HCT116 (cell line): ENCODE results near the gene RGSL1. TPM values are rescaled to one million over a fixed set of nuclear protein-coding genes. Genes with fewer than 3 reads are reported as not detected.

Experiments used
- ATAC-seq: fragments of 200-7000 bp; cut with Tn5 transposase; 2 replicates; pipeline ENCODE4 v1.9.1; 2020; ENCODE audit warnings: mild to moderate bottlenecking, moderate library complexity
- BruUV-seq: library from RNA; stranded (reverse); fragments of 400-500 nt; replicated peaks from 2 replicates; lab custom pipeline; 2021; lab: Mats Ljungman, UMichigan
- CTCF ChIA-PET: fragments of 300-600 bp; sonication (Branson Sonifier 250); formaldehyde crosslinking; loops from one replicate; lab custom pipeline; 2021; ENCODE audit warnings: antibody characterized with exemption; lab: Charles Lee
- POLR2A ChIA-PET: fragments of 300-600, 350-600 bp; sonication (Branson Sonifier 250); formaldehyde crosslinking; loops from one replicate; lab custom pipeline; 2021; ENCODE audit warnings: antibody characterized with exemption; lab: Charles Lee
- RAD21 ChIA-PET, 2 experiments: fragments of 300-600 bp; sonication (Branson Sonifier 250); formaldehyde crosslinking; loops; one replicate each; lab custom pipeline; 2023; ENCODE audit warnings: low total read pairs in 2 of 2; ENCODE audit not compliant: uncharacterized antibody in 2 of 2, unreplicated experiment in 2 of 2, low non-redundant PET in 1 of 2; lab: Charles Lee
- DNase-seq: peaks from one replicate; pipeline ENCODE4 v3.0.0-alpha.2; 2010; ENCODE audit warnings: low read depth, low spot score
- H2AFZ ChIP-seq: fragments of 200-600 bp; shearing (Covaris generic), sonication (generic); 2 replicates; pipeline ENCODE4 v1.6.1; 2017; ENCODE audit warnings: low read depth, mixed run types, mixed read lengths, antibody characterized with exemption, low read length; ENCODE audit not compliant: poor library complexity, severe bottlenecking
- H3K27ac ChIP-seq: 2 replicates; pipeline ENCODE4 v1.5.1; 2012; ENCODE audit warnings: low read depth, low read length
- H3K27me3 ChIP-seq: fragments of 200-600 bp; sonication (generic); 2 replicates; pipeline ENCODE4 v1.6.1; 2016; ENCODE audit warnings: mixed run types, low read length, mixed read lengths; ENCODE audit not compliant: insufficient read depth
- H3K36me3 ChIP-seq, 2 experiments: fragments of 200-500 bp in 1 of 2; fragments of 200-600 bp in 1 of 2; sonication (Bioruptor generic) in 1 of 2; sonication (generic) in 1 of 2; 2 replicates each; pipeline versions ENCODE4 v1.5.1 to v1.6.1; 2014 to 2016; ENCODE audit warnings: low read length in 2 of 2, inconsistent platforms in 1 of 2, mixed read lengths in 1 of 2, mixed run types in 1 of 2; ENCODE audit not compliant: insufficient read depth in 2 of 2, control insufficient read depth in 1 of 2
- H3K4me1 ChIP-seq, 2 experiments: fragments of 200-600 bp in 1 of 2; sonication (generic) in 1 of 2; 2 replicates each; pipeline versions ENCODE4 v1.5.1 to v1.6.1; 2012 to 2017; ENCODE audit warnings: low read length in 2 of 2, inconsistent platforms in 1 of 2, mild to moderate bottlenecking in 1 of 2, mixed read lengths in 1 of 2, mixed run types in 1 of 2, moderate library complexity in 1 of 2; ENCODE audit not compliant: insufficient read depth in 2 of 2, control insufficient read depth in 1 of 2
- H3K4me2 ChIP-seq: fragments of 200-600 bp; sonication (generic); 2 replicates; pipeline ENCODE4 v1.6.1; 2017; ENCODE audit warnings: mixed run types, low read length, mixed read lengths
- H3K4me3 ChIP-seq, 2 experiments: fragments of 200-600 bp in 1 of 2; sonication (generic) in 1 of 2; replicated peaks in 1 of 2; 2 replicates each; pipeline ENCODE4 v1.5.1; 2011 to 2016; ENCODE audit warnings: low read length in 2 of 2, control low read depth in 1 of 2, low read depth in 1 of 2, mild to moderate bottlenecking in 1 of 2, mixed read lengths in 1 of 2, mixed run types in 1 of 2
- H3K79me2 ChIP-seq: fragments of 200-600 bp; sonication (generic); 2 replicates; pipeline ENCODE4 v1.6.1; 2017; ENCODE audit warnings: mild to moderate bottlenecking, mixed run types, low read length, moderate library complexity, mixed read lengths; ENCODE audit not compliant: insufficient read depth
- H3K9ac ChIP-seq: fragments of 200-600 bp; sonication (generic); 2 replicates; pipeline ENCODE4 v1.6.1; 2016; ENCODE audit warnings: low read length, mixed read lengths
- H3K9me2 ChIP-seq: fragments of 200-600 bp; sonication (generic), shearing (Covaris generic); 2 replicates; pipeline ENCODE4 v1.6.1; 2017; ENCODE audit warnings: mixed run types, mild to moderate bottlenecking, moderate library complexity; ENCODE audit not compliant: insufficient read depth
- H3K9me3 ChIP-seq, 2 experiments: fragments of 200-500 bp in 1 of 2; fragments of 200-600 bp in 1 of 2; sonication (Bioruptor generic) in 1 of 2; sonication (generic) in 1 of 2; 2 replicates each; pipeline ENCODE4 v1.6.1; 2014 to 2017; ENCODE audit warnings: low read length in 2 of 2, mixed read lengths in 2 of 2, inconsistent platforms in 1 of 2, low read depth in 1 of 2, mild to moderate bottlenecking in 1 of 2, mixed run types in 1 of 2, moderate library complexity in 1 of 2; ENCODE audit not compliant: control insufficient read depth in 1 of 2, insufficient read depth in 1 of 2
- H4K20me1 ChIP-seq: fragments of 200-600 bp; sonication (generic), shearing (Covaris generic); 2 replicates; pipeline ENCODE4 v1.6.1; 2017; ENCODE audit warnings: mixed run types, mild to moderate bottlenecking, moderate library complexity; ENCODE audit not compliant: insufficient read depth
- ATF3 ChIP-seq: IDR thresholded peaks from 2 replicates; pipeline ENCODE4 v1.6.1; 2012
- CBX3 ChIP-seq: IDR thresholded peaks from 2 replicates; pipeline ENCODE4 v1.6.1; 2012; ENCODE audit warnings: low read depth
- CEBPB ChIP-seq: IDR thresholded peaks from 2 replicates; pipeline ENCODE4 v1.6.1; 2012; ENCODE audit warnings: low read depth
- CTCF ChIP-seq, 3 experiments: fragments of 200-600 bp in 1 of 3; sonication (generic) in 1 of 3; IDR thresholded peaks in 2 of 3; conservative IDR thresholded peaks in 1 of 3; 2 replicates each; pipeline ENCODE4 v1.5.1; 2012 to 2017; ENCODE audit warnings: low read depth in 2 of 3, low read length in 2 of 3, antibody characterized with exemption in 1 of 3, borderline replicate concordance in 1 of 3, control low read depth in 1 of 3, mild to moderate bottlenecking in 1 of 3, mixed read lengths in 1 of 3, mixed run types in 1 of 3, moderate library complexity in 1 of 3; ENCODE audit not compliant: insufficient read depth in 1 of 3
- ELF1 ChIP-seq: IDR thresholded peaks from 2 replicates; pipeline ENCODE4 v1.6.1; 2012; ENCODE audit warnings: low read depth, borderline replicate concordance
- EZH2phosphoT487 ChIP-seq: fragments of 200-600 bp; IDR thresholded peaks from 2 replicates; pipeline ENCODE4 v1.6.1; 2018; ENCODE audit warnings: antibody characterized with exemption, borderline replicate concordance
- FOSL1 ChIP-seq: IDR thresholded peaks from 2 replicates; pipeline ENCODE4 v1.6.1; 2012; ENCODE audit warnings: low read depth
- JUND ChIP-seq: IDR thresholded peaks from 2 replicates; pipeline ENCODE4 v1.6.1; 2012
- MAX ChIP-seq: IDR thresholded peaks from 2 replicates; pipeline ENCODE4 v1.6.1; 2012
- POLR2A ChIP-seq: IDR thresholded peaks from 2 replicates; pipeline ENCODE4 v1.7.0; 2011; ENCODE audit warnings: borderline replicate concordance; ENCODE audit not compliant: insufficient read depth, insufficient read length; ENCODE audit errors: extremely low read depth
- POLR2AphosphoS5 ChIP-seq: IDR thresholded peaks from 2 replicates; pipeline ENCODE4 v1.6.1; 2011; ENCODE audit warnings: mild to moderate bottlenecking, low read depth, low read length, moderate library complexity
- RAD21 ChIP-seq: IDR thresholded peaks from 2 replicates; pipeline ENCODE4 v1.6.1; 2012; ENCODE audit warnings: low read depth, mild to moderate bottlenecking
- SIN3A ChIP-seq: IDR thresholded peaks from 2 replicates; pipeline ENCODE4 v1.6.1; 2012; ENCODE audit warnings: low read depth
- SP1 ChIP-seq: IDR thresholded peaks from 2 replicates; pipeline ENCODE4 v1.6.1; 2012; ENCODE audit warnings: low read depth
- SRF ChIP-seq: IDR thresholded peaks from 2 replicates; pipeline ENCODE4 v1.6.1; 2012; ENCODE audit warnings: low read depth
- TCF7L2 ChIP-seq: IDR thresholded peaks from 2 replicates; pipeline ENCODE4 v1.7.0; 2011; ENCODE audit warnings: borderline replicate concordance, inconsistent platforms; ENCODE audit not compliant: insufficient read depth, insufficient read length; ENCODE audit errors: extremely low read depth
- YY1 ChIP-seq: IDR thresholded peaks from 2 replicates; pipeline ENCODE4 v1.6.1; 2011; ENCODE audit warnings: low read length, low read depth, moderate library complexity, mild to moderate bottlenecking; ENCODE audit not compliant: insufficient replicate concordance; ENCODE audit errors: extremely low read depth
- ZFX ChIP-seq: fragments of 450-650 bp; IDR thresholded peaks from 2 replicates; pipeline ENCODE4 v1.6.1; 2017
- ZNF274 ChIP-seq: fragments of 200-500 bp; sonication (Bioruptor generic); IDR thresholded peaks from 2 replicates; pipeline ENCODE4 v1.6.1; 2014; ENCODE audit warnings: mild to moderate bottlenecking, low read depth, low read length, inconsistent platforms
- intact Hi-C: fragments of 100-400 bp; cut with micrococcal nuclease; formaldehyde crosslinking; loops from 2 replicates; pipeline ENCODE4 v1.10.0; 2022
- total RNA-seq: library from RNA; stranded (reverse); gene quantifications from one replicate; pipeline ENCODE4 v1.2.1, GENCODE V29; 2021; ENCODE audit not compliant: unreplicated experiment

RGSL1 gene
- total RNA-seq, 1 experiment from 2014 or later = not detected

GRCh38 chr1:182561456-182561855, 111.5 kb downstream of the RGSL1 start (continued):
- TF ChIP-seq RAD21 = no peak
- TF ChIP-seq SRF = no peak
- TF ChIP-seq POLR2A = no peak
- no peak for TF ChIP-seq ELF1
- no peak for TF ChIP-seq TCF7L2
- TF ChIP-seq CTCF (IDR thresholded peaks at IDR 0.05 in 2 of 3, conservative IDR thresholded peaks at IDR 0.05 in 1 of 3; ENCODE audit: borderline replicate concordance in 1 of 3, insufficient read depth in 1 of 3, low read depth in 2 of 3, low read length in 2 of 3) = no peak
- TF ChIP-seq CEBPB = no peak
- no peak for TF ChIP-seq SP1

GRCh38 chr1:182563095-182563494, 113.1 kb downstream of the RGSL1 start:
- intact Hi-C loops = no loop called here
- Histone ChIP-seq H3K27ac (no peak overlapping the region), H3K4me2 (no peak overlapping the region), H3K79me2 (no peaks in the 10 kb centered on the region), H4K20me1 (no peaks in the 10 kb centered on the region), H3K9ac (no peak overlapping the region), H3K4me3 (no peak overlapping the region), H2AFZ (no peak overlapping the region), H3K9me2 (no peaks in the 10 kb centered on the region), H3K9me3 (no peaks in the 10 kb centered on the region), H3K36me3 (no peaks in the 10 kb centered on the region), H3K4me1 (no peaks in the 10 kb centered on the region), H3K27me3 (no peaks in the 10 kb centered on the region)
- ChIA-PET POLR2A (no interaction called here), CTCF (no interaction called here), RAD21 (no interaction called here)
- no peak for ATAC-seq
- DNase-seq = no peak
- BruUV-seq = no TSS peak
- TF ChIP-seq CEBPB (no peak), ELF1 (no peak), TCF7L2 (no peak), CBX3 (no peak), SP1 (no peak), POLR2AphosphoS5 (no peak), RAD21 (no peak), ATF3 (no peak), ZFX (no peak), ZNF274 (no peak), SRF (no peak), EZH2phosphoT487 (no peak), SIN3A (no peak), MAX (no peak), FOSL1 (no peak), JUND (no peak), YY1 (no peak), CTCF (IDR thresholded peaks at IDR 0.05 in 2 of 3, conservative IDR thresholded peaks at IDR 0.05 in 1 of 3; ENCODE audit: borderline replicate concordance in 1 of 3, insufficient read depth in 1 of 3, low read depth in 2 of 3, low read length in 2 of 3) (no peak)
